Hepatocyte (in vitro differentiated cells): ENCODE results near the gene ITGB4.

Experiments used
- EZH2phosphoT487 ChIP-seq: fragments of 200-600 bp; sonication (generic); IDR thresholded peaks from one replicate; pipeline ENCODE4 v1.6.1; 2018; ENCODE audit warnings: antibody characterized with exemption, mild to moderate bottlenecking, low read depth, moderate library complexity; ENCODE audit not compliant: unreplicated experiment, severe bottlenecking
- TF ChIP-seq, protein P1 (sequence below): fragments of 200-600 bp; sonication (generic); IDR thresholded peaks from 2 replicates; pipeline ENCODE4 v1.5.1; 2016; ENCODE audit warnings: antibody characterized with exemption, mild to moderate bottlenecking; ENCODE audit not compliant: poor library complexity

DNA sequence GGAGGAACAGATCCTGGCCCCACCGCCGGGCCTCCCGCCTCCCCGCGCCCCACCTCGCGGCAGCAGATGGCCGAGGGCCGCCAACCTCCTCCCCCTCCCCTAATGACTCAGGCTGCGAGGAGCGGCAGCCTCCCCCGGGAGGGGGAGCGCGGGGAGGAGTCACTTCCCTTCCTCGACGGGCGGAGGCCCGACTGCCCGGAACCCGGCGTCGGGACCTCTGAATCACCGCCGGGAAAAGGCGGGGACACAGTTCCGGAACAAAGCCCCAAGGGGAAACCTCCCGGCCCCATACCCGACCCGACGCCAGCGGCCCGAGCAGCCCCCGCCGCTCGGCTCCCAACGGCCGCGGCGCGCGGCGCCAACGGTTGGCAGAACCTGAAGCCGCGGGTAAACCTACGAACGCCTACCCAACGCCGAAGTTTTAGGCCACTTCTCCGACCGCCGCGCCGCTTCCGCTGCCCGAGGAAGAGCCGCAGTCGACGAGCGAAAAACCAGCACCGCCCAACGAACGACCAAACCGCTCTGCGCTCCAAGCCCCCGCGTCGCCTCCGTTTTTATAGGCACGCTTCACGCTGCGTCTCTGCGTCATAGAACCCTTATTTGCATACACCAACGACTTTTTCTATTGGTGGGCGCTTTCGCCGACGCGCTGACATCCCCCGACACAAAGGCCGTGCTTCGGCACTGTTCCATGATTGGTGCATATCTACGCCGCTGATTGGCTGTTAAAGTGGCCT, 58.2 kb downstream of the ITGB4 start:
- TF ChIP-seq, protein P1, sequence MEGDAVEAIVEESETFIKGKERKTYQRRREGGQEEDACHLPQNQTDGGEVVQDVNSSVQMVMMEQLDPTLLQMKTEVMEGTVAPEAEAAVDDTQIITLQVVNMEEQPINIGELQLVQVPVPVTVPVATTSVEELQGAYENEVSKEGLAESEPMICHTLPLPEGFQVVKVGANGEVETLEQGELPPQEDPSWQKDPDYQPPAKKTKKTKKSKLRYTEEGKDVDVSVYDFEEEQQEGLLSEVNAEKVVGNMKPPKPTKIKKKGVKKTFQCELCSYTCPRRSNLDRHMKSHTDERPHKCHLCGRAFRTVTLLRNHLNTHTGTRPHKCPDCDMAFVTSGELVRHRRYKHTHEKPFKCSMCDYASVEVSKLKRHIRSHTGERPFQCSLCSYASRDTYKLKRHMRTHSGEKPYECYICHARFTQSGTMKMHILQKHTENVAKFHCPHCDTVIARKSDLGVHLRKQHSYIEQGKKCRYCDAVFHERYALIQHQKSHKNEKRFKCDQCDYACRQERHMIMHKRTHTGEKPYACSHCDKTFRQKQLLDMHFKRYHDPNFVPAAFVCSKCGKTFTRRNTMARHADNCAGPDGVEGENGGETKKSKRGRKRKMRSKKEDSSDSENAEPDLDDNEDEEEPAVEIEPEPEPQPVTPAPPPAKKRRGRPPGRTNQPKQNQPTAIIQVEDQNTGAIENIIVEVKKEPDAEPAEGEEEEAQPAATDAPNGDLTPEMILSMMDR = no peak
- TF ChIP-seq EZH2phosphoT487 = peak; percentile 30
